ENCODE measurements around the gene SLC9A5. TPM values are rescaled to one million over a fixed set of nuclear protein-coding genes. Genes with fewer than 3 reads are reported as not detected.
A peak's percentile ranks its signal among the peaks of the same experiment; 100 is the strongest.

SLC9A5 gene
- total RNA-seq (1 to 10 TPM in 2 of 5 donors, under 1 TPM in 2, not detected in 1; 0.89 to 5.3 (median 2.6) TPM), polyA plus RNA-seq (under 1 TPM; 0.19 to 0.43 (median 0.31) TPM)
- long read RNA-seq, donor 1: 0 reads
- long read RNA-seq, donor 2: 0 reads
- long read RNA-seq, donor 3: 0 reads
- long read RNA-seq, donor 4: 0 reads
- long read RNA-seq, donor 5: 0 reads
- long read RNA-seq, donor 6: 0 reads
- long read RNA-seq, donor 7: 0 reads
- long read RNA-seq, donor 8: 0 reads
- long read RNA-seq, donor 9: 0 reads
- long read RNA-seq, donor 10: 0 reads

GRCh38 chr16:67248401-67249177 is at the start of gene SLC9A5:
TSS of gene SLC9A5 (plus strand) at chr16:67248979. CDS start at chr16:67249015, 36 bp downstream.
- H3K27ac ChIP-seq: peak within 1 kb of the TSS in 4 of 5 donors; percentile 87 to 95 (median 90)
- H3K9me3 ChIP-seq: no peaks in the 10 kb centered on the region
- peak in 1 of 2 donors; percentile 69 for DNase-seq
- H3K27me3 ChIP-seq: peaks cover 0 to 48% (median 19%) of the 10 kb centered on the region in 3 donors
- no peaks in the 10 kb centered on the region for H3K36me3 ChIP-seq
- H3K4me1 ChIP-seq: peaks cover 39 to 54% (median 51%) of the 10 kb centered on the region in 4 donors
- peak within 1 kb of the TSS; percentile 64 to 85 (median 78) for H3K4me3 ChIP-seq
- peak in 1 of 7 experiments; percentile 24 for TF ChIP-seq CTCF (IDR thresholded peaks at IDR 0.05)
- TF ChIP-seq EP300 (IDR thresholded peaks at IDR 0.05): no peak
- TF ChIP-seq POLR2AphosphoS5 (IDR thresholded peaks at IDR 0.05): no peak
- no peak for TF ChIP-seq POLR2A (IDR thresholded peaks at IDR 0.05)
- intact Hi-C loops (cut with DNase I; ENCODE audit: low total_unique reads): no loop called here
- WGBS, 5 donors: 0 to 2% (median 1%) methylated on average over 37 to 75 of the region's 75 CpGs

- H3K36me3 ChIP-seq: peaks cover 69 to 99% (median 83%) of the 10 kb centered on the region in 4 donors
- no peaks in the 10 kb centered on the region for H3K9me3 ChIP-seq
- DNase-seq: peak; percentile 86 to 90
- H3K4me1 ChIP-seq: peaks cover 15 to 54% (median 35%) of the 10 kb centered on the region in 4 donors
- H3K4me3 ChIP-seq: peak within 1 kb of the TSS; percentile 38 to 61 (median 46)
- 24 to 58% (median 32%) methylated on average over 20 to 61 of the region's 61 CpGs for WGBS, 5 donors
- TF ChIP-seq CTCF (IDR thresholded peaks at IDR 0.05): peak in 4 of 7 experiments; percentile 9 to 41 (median 31)
- TF ChIP-seq POLR2A (IDR thresholded peaks at IDR 0.05): peak in 1 of 4 donors; percentile 47
- TF ChIP-seq EP300 (IDR thresholded peaks at IDR 0.05): no peak
- peak in 2 of 3 donors; percentile 91 to 92 for TF ChIP-seq POLR2AphosphoS5 (IDR thresholded peaks at IDR 0.05)
- intact Hi-C loops (cut with DNase I; ENCODE audit: low total_unique reads): no loop called here
- H3K27ac ChIP-seq: peak within 1 kb of the TSS; percentile 77 to 90 (median 84)
- H3K27me3 ChIP-seq: no peaks in the 10 kb centered on the region
Measured at GRCh38 chr16:67199011-67199807, 49.6 kb upstream of the SLC9A5 start, which contains the start of gene ELMO3. TSS of gene ELMO3 (plus strand) at chr16:67199131. CDS start at chr16:67199327, 196 bp downstream.

GRCh38 chr16:67199808-67200198 is 49.0 kb upstream of the SLC9A5 start:
- Histone ChIP-seq H3K4me1 (peaks cover 15 to 48% (median 31%) of the 10 kb centered on the region in 4 donors), H3K4me3 (peak overlapping the region; percentile 38 to 61 (median 46)), H3K27ac (peak overlapping the region; percentile 77 to 90 (median 84)), H3K36me3 (peaks cover 63 to 99% (median 83%) of the 10 kb centered on the region in 4 donors), H3K27me3 (no peaks in the 10 kb centered on the region), H3K9me3 (no peaks in the 10 kb centered on the region)
- intact Hi-C loops (cut with DNase I; ENCODE audit: low total_unique reads): no loop called here
- TF ChIP-seq POLR2A (IDR thresholded peaks at IDR 0.05): no peak
- TF ChIP-seq CTCF (IDR thresholded peaks at IDR 0.05): peak in 1 of 7 experiments; percentile 4
- WGBS, 5 donors: 27 to 52% (median 33%) methylated on average over 19 to 22 of the region's 22 CpGs
- DNase-seq: peak in 1 of 2 donors; percentile 59
